ENCODE results near the gene COX4I1.

DNA sequence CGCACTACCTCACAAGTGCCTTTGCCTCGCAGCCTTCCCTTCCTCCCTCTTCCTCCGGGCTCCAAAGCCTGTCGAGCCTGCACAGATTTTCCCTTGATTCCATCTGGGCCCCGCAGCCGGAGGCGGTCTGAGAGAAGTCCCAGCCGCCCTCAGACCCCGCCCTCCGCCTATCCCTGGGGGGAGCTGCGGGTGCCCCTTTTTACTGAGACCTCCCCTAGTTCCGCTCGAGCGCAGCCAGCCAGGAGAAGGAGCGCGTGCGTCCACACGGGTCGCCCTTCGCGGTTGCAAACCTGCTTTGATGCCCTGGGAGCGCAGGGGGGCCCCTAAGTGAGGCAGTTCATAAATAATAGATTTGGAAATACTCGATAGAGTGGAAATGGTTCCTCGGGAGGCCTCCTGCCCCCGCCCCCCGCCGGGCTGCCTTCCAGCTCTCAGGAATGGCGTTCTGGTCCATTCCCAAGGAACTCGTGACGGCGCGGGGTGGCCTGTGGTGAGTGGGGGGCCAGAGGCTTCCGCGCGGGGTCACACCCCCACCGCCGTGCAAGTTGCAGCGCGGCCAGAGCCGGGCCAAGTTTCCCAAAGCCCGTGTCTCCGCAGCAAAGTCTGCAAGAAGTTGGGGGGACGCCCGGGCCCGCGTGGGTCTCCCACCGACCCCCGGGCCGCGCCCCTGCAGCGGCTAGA, 49.2 kb upstream of the COX4I1 start:
- TF ChIP-seq, protein P1, sequence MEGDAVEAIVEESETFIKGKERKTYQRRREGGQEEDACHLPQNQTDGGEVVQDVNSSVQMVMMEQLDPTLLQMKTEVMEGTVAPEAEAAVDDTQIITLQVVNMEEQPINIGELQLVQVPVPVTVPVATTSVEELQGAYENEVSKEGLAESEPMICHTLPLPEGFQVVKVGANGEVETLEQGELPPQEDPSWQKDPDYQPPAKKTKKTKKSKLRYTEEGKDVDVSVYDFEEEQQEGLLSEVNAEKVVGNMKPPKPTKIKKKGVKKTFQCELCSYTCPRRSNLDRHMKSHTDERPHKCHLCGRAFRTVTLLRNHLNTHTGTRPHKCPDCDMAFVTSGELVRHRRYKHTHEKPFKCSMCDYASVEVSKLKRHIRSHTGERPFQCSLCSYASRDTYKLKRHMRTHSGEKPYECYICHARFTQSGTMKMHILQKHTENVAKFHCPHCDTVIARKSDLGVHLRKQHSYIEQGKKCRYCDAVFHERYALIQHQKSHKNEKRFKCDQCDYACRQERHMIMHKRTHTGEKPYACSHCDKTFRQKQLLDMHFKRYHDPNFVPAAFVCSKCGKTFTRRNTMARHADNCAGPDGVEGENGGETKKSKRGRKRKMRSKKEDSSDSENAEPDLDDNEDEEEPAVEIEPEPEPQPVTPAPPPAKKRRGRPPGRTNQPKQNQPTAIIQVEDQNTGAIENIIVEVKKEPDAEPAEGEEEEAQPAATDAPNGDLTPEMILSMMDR (IDR thresholded peaks at IDR 0.05) = no peak
- no peak for TF ChIP-seq POLR2A (IDR thresholded peaks at IDR 0.05)

All from thyroid gland (tissue), 4 donors.